Neural cell (in vitro differentiated cells): Measurements from ENCODE around the gene CNTNAP2.

ENCODE experiments used
- EP300 ChIP-seq: fragments of 450-650 bp; conservative IDR thresholded peaks from 2 replicates; pipeline ENCODE4 v1.6.1; 2014; ENCODE audit warnings: antibody characterized with exemption, mild to moderate bottlenecking, moderate library complexity; ENCODE audit not compliant: poor library complexity, severe bottlenecking
- POLR2AphosphoS5 ChIP-seq: IDR thresholded peaks from 2 replicates; pipeline ENCODE4 v1.6.1; 2012

DNA sequence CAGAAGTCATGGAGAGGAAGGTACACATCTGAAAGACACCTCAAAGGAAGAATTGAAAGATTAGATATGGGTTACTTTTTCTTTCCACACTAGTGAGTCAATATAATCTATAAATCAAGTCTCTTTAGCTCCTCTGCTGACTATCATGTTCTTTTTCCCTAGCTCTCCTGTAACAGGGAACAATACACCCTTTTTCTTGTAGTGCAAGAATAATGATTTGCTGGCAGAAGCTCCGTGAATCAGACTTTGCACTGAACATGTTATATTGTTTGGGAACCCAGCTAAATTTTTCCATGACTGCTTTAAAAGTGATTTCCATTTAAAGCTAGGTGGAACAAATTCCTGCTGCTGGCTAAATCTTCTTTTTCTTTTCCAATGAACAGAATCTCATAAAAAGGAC is 1717.4 kb downstream of the CNTNAP2 start:
- no peak for TF ChIP-seq EP300
- no peak for TF ChIP-seq POLR2AphosphoS5
